NCI-H774 (cell line): ENCODE data around the gene BMX.

Experiments
- DNase-seq: peaks from one replicate; lab custom pipeline; 2025; lab: John Stamatoyannopoulos, UW

The BMX gene

DNA sequence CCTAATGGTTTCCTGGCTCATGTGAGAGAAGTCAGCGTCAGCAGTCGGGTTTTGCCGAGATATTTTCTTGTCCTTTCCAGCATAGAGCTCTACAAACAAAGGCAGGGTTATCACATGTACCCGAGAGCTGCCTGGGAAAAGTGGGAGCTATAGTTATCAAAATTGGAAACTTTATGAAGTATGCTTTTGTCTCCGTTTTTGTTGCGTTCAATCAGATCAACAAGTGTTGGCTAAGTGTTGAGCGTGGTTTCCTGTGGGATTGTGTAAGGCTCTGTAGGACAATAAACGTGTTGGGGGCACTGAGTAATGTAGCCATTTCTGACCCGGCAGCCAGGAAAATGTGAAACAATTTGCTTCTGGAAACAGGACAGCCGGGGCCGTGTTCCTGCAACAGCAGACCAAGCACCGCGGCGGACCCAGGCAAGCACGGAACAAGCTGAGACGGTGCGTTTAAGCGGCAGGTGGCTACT lies at the start of gene BMX:
TSS of gene BMX (plus strand) at position 311 of the 470 bp plus-strand sequence. CDS start 7,547 bp downstream, outside the sequence.
- no peak for DNase-seq

DNA sequence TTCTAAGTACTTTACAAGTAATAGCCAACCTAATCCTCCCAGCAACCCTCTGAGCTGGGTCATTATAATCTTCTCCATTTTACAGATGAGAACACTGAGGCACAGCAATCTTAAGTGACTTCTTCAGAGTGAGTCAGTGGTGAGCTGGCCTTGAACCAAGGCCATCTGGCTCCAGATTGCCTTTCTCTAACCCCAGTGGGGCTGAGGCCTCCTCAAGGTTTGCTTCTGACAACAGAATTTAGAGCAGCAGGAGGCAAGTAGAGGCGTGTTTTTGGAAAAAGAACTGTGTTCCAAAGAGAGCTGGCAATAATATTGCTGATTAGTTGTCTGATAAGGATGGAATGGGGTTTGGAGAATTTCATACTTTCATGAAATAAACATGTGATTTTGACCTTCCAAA lies 48.7 kb upstream of the BMX start:
- no peak for DNase-seq

DNA sequence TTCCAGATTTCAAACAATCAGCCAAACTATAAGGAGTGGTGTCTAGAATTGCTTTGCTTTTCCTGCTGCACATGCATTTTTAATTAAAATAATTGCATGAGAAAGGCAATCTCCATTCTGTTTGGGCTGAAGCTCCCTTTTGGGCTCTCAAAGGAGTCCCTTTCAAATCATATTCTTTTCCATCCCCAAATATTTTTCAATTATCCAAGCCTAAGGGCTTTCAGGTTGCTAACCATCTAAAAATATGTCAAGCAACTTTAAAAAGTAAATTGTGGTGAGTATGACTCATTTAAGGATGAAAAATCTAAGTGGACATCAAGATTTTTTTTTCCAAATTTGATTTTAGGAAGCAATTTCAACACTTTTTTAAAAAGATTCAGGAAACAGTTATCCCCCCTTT lies 35.9 kb upstream of the BMX start:
- DNase-seq = no peak

DNA sequence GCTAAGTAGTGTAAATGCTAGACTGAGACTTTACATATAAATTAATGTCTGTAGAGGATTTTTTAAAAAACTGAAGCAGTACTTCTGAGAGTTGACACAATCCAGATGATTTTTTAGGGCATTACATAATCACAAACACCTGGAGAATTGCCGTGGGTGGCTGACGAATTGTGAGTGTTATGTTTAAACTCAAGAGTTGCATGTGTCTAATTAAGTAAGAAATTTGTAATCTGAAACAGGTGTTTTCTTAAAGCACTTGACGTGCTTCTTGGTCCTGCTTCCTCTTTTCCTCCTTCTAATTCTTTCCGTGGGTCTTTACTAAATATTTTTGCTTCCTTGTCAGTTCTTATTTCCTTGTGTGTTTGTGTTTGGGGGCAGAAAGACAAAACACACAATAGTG lies 35.3 kb upstream of the BMX start:
- no peak for DNase-seq

DNA sequence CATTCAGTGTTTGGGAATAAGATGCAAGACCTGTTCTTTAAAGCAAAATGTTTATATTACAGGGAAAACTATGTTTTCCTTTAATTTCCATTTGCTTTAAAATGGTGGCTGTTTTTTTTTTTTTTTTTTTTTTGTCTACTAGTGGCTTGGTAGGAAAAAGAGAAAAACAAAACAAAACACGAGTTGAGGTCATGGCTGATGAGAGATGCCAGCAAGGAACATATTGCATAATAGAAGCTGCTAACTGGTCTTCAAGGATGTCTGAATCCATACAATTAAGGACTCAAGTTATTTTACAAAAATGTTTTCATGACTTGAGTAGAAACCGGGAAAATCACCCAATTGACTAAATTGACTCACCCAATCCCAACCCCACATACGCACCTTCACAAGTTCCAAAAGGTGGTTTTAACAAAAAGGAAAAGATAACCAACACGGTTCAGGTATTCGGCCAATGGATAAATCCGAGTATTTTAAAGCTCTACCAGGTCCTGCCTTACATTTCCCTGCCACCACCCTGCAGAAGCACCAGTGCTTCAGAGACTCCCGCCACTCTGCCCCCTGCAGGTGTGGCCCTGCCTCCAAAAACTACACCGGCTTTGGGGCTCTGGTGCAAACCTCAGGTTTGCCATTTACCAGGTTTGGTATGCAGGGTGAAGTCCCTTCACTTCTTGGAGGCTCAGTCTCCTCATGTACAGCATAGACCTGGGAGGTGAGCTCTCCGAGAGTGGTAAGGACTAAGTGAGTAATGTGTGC lies 34.5 kb upstream of the BMX start:
- DNase-seq = no peak

DNA sequence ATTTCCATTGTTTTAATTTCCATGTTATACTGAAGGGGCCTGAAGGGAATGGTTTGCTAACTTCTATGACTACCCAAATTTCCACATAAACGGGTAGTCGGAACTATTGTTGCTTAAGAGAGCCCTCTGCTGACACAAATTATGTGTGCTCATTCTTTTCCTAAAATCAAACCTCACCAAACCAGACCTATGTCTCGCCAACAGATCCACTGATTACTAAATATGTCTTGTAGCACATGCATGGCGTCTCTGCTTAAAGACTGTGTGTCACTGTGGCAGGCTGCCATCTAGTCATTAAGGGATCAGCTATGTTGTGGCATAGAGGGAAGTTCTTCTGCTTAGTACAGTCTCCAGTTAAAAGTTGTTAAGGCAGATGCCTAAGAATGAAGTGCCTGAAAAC lies 32.6 kb upstream of the BMX start:
- no peak for DNase-seq

DNA sequence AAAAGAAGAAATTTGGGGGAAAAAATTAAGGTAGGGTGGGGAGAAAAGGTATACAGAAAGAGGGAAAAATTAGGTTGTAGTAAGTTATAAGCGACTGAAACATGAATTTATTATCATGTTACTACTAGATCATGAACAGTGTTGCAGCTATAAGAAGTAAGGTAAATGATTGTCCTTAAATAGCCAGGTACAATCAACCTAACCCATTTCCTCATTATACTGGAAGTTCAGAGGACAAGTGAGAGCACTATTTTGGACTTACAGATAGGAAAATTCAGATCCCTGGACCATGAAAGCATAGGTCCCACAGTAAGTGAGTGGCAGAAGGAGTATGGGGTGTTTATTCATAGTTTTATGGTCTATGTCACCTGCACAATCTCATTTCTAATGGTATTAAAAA lies 31.0 kb upstream of the BMX start:
- no peak for DNase-seq

DNA sequence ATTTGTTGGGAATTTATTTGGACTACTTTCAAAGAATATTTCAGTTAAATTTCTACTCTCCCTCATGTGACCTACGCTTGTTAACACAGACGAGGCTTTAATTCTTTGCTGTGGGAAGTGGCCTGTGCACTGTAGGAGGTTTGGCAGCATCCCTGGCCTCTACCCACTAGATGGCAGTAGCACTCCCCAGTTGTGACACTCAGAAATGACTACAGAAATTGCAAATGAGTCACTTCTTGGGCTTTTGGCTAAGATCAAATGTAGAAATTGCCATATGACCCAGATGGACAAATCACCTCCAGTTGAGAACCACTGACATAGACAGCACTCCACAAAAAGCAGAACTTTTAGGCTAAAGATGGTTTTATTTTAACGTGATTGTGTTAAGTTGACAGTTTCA lies 29.6 kb upstream of the BMX start:
- peak; percentile 5 for DNase-seq

DNA sequence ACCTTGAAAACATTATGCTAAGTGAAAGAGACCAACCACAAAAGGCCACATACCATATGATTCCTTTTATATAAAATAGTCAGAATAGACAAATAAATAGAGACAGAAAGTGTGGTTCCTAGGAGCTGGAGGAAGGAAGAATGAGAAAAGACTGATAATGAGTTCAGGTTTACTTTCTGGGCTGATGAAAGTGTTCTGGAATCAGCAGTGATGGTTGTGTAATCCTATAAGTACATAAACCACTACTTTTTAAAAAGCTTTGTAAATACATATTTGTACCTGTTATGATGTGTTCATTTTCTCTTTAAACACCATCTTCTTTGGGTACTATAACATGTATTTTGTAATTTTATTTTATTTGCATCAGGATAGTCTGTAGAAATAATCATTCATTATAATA lies 28.1 kb upstream of the BMX start:
- no peak for DNase-seq

DNA sequence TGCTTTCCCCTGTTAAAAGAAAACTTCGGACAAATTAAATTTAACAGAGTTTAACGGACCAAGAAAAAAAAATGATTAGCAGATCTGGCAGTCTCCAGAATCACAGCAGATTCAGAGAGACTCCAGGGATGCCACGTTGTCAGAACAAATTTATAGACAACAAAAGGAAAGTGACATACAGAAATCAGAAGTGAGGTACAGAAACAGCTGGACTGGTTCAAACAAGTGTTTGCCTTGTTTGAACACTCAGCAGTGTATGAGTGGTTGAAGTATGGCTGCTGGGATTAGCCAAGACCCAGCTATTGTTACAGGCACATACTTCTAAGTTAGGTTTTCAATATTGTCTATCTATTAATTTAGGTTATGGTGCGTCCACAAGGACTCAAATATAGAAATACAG lies 26.6 kb upstream of the BMX start:
- DNase-seq = no peak

DNA sequence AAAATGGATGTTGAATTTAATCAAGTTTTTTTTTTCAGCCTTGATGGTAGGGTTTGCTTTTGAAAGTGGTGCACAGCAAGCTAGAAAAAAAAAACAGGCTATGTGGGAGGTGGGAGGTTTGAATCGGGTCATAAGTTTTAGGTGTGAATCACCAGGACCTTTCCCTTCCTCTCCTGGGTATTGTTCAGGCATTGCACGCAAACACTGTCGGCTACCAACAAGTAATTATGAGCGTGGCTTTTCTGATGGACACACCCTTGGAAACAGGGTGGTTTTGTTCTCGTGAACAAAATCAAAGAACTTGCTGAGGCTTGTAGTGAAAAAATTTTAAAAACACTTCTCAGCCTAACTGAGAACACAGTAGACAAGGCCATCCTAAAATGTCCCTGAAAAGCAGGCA lies 25.6 kb upstream of the BMX start:
- no peak for DNase-seq

DNA sequence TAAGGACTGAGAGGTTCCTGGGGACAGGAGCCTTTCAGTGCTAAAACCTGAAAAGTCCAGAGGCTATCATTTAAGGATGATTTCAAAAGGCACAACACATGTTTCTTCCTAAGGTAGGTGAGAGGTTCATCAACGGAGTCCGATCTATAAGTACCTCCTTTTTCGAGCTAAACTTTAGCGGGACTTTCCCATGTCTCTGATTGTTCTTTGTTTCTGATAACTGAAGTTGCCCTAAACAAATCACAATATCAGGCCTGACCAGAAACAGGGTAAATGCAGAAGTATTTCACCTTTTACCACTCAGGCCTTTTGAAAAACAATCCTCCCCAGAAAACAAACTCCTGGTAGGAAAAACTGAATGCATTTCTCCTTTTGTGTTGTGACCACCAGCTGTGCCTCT lies 25.1 kb upstream of the BMX start:
- DNase-seq = no peak

DNA sequence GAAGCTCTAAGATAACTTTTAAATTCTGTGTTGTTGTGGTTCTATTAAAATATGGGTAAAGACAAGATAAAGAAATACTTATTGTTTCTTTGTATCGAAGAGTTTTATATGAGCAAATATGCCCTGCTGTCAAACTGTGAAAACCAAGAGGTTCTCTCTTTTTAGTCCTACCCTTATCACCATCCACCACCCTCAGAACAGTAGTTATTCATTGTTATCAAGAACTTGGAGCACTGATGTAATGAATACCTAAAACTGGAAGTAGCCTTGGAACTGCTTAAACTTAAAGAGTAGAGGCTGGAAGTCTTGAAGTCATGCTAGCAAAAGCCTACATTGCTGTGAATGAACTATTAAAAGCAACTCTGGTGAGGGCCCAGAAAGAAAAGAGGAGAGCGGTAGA lies 16.7 kb upstream of the BMX start:
- DNase-seq = no peak

DNA sequence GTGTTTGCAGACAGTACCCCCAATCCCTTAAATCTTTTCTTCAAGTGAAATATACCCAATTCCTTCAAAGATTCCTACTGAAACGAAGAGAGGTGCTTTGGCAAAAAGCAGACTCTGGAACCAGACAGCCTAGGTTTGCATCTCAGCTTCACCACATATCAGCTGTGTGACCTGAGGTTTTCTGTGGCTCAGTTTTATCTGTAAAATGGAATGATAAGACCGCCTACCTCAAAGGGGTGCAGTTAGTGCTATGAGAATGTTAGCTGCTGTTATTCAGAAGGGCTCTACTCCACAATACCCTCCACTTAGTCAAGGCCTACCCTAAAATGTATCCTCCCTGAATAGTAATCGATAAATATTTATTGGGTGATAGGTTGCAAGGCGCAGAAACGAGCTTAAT lies 8.1 kb upstream of the BMX start:
- no peak for DNase-seq

DNA sequence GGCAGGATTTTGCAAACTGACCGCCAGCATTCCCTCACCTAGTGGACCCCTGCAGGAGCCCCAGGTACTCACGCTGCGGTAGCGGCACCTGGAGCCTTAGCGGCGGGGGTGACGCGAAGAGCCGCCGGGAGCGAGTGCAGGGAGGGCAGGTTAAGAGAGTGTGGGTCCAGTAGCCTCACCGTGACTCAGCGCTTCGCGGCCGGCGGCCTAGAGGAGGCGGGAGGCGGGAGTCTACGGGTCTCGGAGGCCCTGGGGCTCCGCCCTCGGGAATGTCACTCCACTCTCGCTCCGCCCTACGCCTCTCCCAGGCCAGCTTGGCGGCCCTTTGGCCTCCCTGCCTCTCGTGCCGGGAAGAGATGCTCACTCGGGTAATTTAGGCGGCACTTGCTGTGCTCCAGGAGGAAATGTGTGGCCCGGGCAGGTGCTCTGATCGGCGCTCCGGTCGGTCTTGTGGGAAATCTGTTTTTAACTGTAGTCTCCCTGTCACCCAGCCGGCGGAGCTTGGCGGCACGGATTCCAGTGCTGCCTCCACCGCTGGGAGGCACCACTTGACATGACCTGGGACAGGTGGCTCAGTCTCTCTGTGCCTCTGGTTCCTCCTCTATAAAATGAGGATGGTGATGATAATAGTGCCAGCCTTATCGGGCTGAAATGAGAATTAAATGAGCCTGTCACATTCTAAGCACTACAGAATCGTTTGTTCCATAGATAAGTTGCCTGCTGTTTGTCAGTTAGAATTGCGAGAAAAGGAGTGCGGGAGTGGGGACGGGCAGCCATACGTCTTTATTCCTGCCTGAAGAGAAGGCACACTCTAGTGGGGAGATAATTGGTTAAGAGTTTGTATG lies 7.3 kb upstream of the BMX start, which contains the start of gene PIR:
TSS of gene PIR (minus strand) at position 216 of the 845 bp plus-strand sequence. CDS start 2,076 bp downstream, outside the sequence.
- peak; percentile 75 for DNase-seq

DNA sequence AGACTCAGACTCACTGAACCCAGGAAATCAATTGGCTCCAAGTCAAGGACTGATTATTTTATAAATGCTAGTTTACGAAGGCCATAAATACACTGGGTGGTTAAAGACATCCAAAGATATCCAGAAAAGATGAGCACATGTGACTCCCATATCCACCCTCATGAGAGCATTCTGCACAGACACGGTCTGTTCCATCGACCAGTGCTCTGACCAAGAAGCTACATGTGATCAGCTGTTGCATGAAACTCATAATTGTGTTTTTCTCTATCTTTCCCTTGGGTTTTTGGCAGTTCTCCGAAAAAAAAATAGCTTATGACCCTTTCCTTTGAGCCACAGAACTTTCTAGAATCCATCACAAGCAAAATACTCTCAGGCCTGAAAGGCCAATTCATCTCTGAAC lies 4.8 kb upstream of the BMX start:
- no peak for DNase-seq

DNA sequence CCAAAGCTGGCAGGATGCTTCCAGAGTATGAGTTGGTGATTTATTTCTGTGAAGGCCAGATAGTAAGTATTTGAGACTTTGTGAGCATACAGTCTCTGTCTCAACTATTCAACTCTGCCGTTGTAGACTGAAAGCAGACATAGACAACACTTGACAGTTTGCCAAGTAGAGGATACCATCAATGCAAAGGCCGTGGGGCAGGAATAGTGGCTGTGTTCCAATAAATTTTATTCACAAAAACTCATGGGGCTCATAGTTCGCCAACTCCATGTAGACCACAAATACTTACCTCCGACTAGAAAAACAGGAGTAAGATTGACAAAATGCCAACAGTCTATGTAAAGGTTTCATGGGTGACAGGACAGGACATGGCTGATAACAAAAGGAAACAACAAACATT lies 3.8 kb upstream of the BMX start:
- DNase-seq = no peak

DNA sequence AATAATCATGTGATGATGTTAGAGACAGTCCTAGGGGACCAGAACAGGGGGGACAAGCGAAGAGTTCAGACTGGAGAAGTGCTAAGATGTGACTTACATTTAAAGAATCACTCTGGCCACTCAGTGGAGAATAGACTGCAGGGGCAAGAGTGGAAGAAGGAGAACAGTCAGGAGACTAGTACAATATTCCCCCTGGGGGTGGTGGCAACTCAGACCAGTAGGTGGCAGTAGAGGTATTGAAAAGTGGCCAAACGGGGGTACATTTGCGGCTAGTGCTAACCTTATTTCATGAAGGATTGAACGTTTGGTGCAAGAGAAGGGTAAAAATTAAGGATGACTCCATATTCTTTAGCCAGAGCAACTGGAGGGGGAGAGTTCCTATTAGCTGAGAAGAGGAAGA lies 2.7 kb upstream of the BMX start:
- peak; percentile 0 for DNase-seq

DNA sequence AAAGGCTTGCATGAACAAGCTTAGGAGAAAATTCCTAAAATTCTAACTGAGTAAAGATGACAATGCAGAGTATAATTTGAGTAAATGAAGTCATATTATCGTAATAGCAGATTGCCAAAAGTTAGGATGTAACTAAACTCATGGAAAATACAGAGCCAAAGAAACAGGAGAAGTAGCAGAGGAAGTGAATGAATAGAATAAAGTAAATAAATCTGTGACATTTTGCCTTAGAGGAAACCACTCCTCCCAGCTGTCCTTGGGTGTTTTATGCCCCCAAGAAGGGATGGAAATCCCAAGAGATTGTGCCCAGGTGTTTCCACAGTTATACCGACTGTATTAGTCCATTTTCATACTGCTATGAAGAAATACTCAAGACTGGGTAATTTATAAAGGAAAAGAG lies 1.9 kb upstream of the BMX start:
- no peak for DNase-seq

DNA sequence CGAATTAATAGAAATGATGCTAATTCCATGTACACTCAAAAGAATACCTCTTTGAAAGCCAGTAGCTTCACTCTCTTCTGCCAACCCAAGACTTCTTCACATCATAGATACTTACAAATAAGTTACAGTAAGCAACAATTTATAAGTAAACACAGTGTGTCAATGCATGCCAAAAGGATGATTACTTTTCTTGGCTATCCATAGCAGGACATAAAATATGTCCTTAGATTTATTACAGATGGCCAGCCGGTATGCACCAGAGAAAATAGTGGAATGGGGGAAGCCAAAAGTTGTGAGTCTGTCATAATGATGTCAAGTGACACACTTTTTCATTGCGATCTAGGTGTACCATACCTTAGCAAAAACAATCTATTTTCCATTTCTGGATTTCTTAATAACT lies 631 bp upstream of the BMX start:
- no peak for DNase-seq

DNA sequence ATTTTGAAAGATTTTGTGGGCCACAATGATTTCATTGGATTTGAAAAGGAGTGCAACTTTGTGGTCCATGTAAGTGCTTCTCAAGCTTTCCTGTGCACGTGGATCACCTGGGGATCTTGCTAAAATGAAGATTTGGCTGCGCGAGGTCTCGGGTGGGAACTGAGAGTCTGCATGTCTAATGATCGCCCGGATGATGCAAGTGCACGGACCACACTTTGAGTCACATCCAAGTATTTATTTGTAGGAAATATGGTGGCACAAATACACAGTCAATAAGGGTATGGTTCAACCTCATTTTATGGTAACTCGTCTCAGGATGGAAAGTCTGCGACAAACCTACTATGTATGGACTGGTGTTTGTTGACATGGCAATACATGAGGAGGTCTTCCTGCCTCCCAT lies 899 bp downstream of the BMX start:
- no peak for DNase-seq

DNA sequence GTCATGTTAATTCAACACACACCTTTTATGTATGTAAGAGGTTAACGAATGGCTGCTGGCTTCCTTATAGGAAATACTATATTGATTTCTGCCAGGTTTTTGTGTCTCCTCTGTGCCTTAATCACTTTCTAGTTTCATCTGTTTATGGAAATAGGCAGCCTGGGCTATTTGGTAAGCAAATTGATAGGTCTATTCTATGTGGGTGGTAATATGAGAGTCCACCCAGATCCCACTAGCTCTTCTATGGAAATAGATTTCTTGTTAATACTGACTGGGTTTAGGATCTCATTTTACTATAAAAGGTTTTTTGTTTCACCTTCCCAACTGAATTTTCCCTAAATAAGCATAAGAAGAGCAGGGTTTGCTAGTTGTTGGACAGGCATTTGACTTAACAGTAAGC lies 4.1 kb downstream of the BMX start:
- DNase-seq = no peak

DNA sequence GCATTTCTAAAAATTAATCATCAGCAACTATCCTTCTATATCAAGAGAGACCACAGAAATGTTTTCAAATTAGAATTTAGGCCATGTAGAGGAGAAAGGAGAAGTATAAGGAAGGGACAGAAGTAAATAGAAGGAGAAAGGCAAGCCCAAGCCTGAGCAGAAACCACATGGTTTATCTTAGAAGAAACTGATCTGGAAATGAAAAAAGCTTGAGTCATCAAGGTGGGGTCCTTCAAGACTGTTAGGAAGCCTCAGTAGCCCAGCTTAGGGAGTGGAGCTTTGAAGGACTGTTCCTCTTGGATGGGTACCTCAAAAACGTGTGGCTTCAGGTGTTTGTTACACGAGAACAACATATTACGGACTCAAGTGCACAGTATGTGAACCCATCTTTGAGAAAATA lies 4.5 kb downstream of the BMX start:
- no peak for DNase-seq
